Activated T-cell treated with anti-CD3 and anti-CD28 coated beads for 4 hours (primary cell): ENCODE results near the gene PLN.

Experiments used
- DNase-seq: peaks from one replicate; pipeline ENCODE4 v3.0.0-alpha.2; 2020

The PLN gene

DNA sequence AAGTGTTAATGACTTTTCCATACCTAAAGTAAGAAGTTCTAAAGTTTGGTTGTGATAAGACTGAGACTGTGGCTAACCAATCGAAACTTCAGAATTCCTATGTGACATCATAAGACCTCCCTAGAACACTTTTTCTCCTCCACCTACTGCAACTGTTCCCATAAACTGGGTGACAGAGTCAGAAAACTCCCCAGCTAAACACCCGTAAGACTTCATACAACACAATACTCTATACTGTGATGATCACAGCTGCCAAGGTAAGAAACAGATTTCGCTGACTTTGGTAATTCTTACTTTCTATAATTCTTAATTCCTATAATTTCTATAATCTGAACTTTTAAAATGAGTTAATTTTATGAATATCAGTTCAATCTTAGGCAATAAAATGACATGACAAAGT is at the start of gene PLN:
Gene PLN, plus strand, starts transcription at position 161 of the 400 bp plus-strand sequence. CDS start 10,626 bp downstream, outside the sequence.
- no peak for DNase-seq

DNA sequence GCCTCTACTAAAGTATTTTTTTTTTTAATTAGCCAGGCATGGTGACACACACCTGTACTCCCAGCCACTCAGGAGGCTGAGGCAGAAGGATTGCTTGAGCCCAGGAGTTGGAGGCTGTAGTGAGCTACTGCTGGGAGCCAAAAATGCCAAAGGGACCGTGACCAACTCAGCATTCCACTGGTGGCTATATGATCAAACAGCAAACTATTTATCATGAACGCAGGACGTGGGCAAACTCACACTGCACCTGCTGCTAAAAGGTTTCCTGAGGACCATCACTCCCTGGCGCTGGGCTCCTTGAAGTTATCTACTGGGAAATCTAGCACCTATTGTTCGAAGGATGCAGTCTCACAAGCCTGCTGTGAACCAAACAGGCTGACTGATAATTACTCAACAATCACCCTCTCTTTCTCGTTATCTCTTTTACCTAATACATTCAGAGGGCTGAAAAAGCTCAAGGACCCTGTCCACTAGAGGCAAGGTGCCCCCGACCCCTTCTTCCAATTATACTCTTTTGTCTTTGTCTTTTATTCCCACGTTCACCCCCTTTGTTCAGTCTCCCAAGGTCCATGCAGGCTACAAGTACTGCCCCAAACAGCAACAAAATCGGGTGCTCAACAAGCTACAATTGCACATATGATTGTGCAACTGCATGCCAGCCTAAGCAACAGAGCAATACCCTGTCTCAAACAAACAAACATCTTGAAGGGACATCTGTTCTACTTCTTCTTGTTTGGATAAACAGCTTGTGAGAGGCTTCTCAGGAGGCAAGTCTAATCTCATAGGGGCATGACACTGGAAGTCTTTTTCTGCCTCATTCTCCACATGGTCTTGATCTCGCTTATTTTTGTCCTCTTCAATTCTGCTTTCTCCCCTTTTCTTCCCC is 47.7 kb upstream of the PLN start:
- DNase-seq: no peak

DNA sequence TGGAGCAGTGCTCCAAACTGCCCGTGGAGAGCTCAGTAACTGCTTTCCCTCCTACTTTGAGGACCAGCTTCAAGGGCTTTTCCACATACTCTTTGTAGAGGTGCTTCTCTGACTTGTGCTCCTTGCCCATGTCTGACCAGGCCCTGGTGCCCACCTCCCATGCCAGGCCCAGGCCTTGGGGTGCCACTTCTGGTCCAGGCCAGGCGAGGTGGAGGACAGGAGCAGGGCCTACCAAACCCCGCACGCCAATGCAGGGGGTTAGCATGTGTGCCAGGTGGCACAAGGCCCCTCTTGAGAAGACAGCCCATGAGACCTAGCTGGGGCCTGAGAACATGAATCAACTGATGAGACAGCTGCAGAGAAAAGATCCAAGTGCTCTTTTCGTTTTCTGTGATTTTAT is 47.0 kb upstream of the PLN start:
- no peak for DNase-seq

- no peak for DNase-seq
Measured at GRCh38 chr6:118501765-118502164, 46.3 kb upstream of the PLN start.

DNA sequence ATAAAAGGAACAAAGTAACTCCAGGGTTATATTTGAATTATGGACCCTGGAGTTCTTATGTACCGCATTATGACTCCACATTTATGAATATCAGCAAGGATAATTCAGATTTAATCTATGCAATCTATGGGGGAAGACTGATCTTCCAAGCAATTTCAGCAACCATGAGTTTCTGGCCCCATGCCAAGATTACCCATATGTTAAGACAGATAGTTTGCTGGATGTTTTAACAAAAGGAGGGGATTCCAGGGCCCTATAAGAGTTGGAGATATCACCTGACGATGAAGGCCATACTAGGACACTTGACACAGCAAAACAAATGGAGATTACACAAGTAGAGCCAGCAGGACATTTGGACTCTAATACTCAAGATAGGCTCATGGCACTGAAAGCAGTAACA is 45.9 kb upstream of the PLN start:
- no peak for DNase-seq

GRCh38 chr6:118504611-118505010 is 43.5 kb upstream of the PLN start:
- DNase-seq: no peak

GRCh38 chr6:118505656-118506055 is 42.4 kb upstream of the PLN start:
- no peak for DNase-seq

- DNase-seq: no peak
Measured at GRCh38 chr6:118506071-118506638, 41.9 kb upstream of the PLN start.

GRCh38 chr6:118507636-118508035 is 40.5 kb upstream of the PLN start:
- no peak for DNase-seq

GRCh38 chr6:118509009-118509617 is 39.0 kb upstream of the PLN start:
- DNase-seq: no peak

DNA sequence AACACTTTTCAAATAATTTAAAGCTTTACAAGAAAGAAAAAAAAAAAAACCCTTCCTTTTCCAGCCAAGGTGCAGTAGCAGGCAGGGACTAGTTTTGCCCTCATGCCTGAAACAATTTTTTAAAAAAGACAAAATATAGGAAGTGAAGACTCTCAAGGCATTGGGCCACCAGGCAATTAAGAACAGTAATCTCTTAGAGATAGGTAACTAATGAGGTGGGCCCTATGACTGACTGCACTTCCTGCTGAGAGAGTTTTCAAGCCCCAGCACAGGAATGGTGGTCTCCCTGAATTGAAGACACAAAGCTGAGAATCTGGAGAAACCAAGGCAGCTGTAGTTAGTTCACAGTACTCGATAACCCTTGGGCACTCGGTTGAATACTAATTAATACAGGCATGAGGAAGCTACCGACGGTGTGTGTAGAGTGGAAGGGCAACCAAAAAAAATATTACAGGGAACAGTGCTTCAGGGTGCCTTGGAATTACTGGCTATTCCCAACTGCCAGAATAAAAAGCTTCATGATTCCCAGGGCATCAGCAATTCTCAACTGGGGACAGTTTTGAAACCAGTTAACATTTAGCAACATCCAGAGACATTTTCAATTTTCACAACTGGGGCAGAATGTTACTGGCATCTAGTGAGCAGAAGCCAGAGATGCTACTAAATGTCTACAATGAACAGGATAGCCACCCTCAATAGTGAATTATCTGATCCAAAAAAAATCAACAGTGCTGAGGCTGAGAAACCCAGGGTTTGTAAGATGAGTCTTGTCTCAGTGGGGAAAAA is 36.0 kb upstream of the PLN start:
- no peak for DNase-seq

DNA sequence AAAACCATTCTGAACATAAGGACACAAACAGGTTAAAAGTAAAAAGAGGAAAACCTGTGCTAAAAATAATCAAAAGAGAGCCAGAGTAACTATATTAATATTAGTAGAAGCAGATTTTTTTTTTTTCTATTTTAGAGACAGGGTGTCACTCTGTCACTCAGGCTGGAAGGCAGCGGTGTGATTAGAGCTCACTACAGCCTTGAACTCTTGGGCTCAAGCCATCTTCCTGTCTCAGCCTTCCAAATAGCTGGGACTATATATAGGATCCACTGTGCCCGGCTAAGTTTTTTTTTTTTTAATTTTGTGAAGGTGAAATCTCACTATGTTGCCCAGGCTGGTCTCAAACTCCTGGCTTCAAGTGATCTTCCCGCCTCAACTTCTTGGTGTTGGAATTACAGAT is 33.4 kb upstream of the PLN start:
- no peak for DNase-seq

DNA sequence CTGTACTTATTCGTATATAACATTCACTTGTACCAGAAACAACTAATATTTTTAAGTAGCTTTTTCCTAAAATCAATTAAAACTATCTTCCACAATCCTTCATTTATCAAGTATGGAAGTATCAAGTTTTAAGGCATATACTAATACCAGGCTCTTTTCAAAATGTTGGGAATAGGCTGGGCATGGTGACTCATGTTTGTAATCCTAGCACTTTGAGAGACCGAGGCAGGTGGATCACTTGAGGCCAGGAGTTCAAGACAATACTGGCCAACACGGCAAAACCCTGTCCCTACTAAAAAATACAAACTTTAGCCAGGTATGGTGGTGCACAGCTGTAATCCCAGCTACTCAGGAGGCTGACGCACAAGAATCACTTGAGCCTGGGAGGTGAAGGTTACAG is 25.7 kb upstream of the PLN start:
- no peak for DNase-seq

DNA sequence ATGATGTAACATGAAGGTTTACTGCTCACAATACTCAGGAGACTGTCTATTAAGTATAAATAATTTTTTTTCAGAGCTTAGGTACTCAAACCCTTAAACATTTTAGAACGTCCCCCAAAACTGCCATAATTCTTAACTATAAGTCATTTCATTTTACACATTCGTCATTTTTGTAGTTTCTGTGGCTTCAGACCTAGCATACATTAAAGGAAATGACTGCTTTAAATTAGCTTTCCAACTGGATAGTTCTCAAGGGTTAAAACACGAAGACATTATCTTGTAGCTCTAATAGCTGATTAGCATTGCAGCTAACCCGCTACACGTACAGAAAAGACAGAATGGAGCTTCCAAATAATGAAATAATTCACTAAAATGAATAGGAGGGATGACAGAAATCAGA is 24.9 kb upstream of the PLN start:
- DNase-seq: no peak

GRCh38 chr6:118524686-118525085 is 23.4 kb upstream of the PLN start:
- DNase-seq: no peak

DNA sequence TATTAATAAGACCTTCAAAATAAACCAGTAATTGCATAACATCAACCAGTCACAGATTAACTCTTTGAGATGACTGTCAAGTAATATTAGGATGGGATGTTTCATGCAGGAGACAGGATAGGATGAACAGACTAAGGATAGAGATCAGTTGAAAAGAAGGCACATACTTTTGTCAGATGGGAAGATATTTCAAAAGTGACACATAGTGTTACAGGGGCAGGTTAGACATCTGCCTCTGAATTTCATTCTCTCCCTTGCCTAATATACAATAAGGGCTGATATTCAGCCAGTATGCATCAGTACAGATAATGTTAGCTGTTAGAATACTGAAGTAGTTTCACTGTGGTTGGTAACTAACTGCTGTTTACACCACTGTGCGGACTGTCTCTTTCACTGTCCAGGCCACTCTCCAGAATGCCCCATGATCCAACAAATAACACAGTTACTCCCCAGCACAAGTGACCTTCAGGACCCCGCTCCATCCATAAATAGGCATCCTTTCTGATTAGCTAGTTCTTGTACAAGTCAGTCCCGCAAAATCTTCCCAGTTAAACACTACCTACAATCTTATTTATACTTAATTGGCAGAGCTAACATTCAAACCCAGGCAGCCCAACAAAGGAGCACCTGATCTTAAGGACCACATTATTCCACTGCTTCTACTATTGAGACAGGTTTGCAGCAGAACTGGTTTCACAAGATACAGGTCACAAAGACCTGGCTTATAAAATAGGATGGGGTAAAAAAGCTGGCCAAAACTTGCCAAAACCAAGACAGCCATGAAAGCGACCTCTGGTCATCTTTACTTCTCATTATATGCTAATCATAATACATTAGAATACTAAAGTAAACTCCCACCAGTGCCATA is 21.9 kb upstream of the PLN start:
- DNase-seq: no peak

DNA sequence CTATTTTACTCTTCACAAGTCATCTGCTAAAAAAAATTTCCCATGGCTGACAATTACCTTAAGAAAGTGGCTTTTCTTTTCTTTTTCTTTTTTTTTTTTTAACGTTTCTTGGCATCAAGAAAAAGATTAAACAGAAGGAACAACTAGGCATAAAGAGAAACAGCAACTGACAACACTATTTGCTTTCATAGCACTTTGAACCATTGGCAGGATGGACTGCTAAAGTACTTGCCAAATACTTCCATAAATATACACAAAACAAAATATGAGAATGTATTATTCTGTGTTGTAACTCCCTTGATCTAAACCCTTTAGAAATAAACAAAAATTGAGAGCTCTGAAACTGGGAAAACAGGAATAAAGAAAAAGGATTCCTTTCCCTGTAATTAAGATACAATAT is 20.0 kb upstream of the PLN start:
- no peak for DNase-seq

DNA sequence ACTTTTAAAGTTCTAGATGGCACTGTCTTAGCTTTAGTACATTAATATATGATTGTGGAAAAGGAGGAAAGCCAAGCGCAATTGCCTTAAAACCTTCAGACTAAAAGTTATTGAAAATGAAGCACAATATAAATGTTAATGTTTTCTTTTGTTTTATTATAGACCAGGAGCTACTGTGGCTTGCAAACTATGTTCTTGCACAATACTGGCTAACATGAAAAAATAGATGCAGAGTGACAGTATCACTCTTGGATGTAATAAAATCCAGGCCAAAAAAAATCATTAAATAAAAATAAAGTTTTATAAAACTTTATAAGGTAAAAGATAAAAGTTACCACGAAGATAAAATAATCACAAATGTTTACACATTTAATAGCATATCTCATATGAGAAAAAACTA is 18.3 kb upstream of the PLN start:
- DNase-seq: no peak

DNA sequence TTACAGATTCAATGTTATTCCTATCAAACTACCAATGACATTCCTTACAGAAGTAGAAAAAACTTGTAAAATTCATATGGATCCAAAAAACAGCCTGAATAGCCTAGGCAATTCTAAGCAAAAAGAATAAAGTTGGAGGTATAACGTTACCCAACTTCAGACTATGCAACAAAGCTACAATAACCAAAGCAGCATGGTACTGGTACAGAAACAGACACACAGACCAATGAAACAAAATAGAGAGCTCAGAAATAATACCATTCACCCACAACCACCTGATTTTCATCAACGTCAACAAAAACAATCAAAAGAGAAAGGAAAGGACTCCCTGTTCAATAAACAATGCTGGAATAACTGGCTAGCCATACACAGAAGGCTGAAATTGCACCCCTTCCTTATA is 17.2 kb upstream of the PLN start:
- DNase-seq: no peak

DNA sequence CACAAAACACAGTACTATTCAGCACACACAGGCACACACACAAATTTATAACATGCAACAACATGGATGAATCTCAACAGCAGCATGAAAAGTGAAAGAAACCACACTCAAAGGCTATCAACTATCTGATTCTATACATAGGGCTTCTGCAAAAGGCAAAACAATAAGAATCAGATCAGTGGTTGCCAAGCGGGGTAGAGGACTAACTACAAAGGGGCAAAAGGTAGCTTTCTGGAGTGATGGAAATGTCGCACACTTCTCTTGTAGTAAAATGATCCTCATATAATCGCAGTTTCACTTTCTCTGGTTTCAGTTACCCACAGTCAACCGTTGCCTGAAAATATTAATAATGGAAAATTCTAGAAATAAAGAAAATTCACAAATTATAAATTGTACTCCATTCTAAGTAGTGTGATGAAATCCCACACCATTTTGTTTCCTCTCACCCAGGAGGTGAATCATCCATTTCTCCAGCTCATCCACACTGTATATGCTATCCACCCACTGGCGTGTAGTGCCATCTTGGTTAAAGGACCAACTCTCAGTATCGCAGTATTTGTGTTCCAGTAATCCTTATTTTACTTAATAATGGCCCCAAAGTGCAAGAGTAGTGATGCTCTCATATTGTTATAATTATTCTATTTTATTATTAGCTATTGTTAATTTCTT is 12.8 kb upstream of the PLN start:
- DNase-seq: no peak

GRCh38 chr6:118536478-118536877 is 11.6 kb upstream of the PLN start:
- DNase-seq: no peak

- DNase-seq: no peak
Measured at GRCh38 chr6:118537574-118537973, 10.5 kb upstream of the PLN start.
